Panc1 (cell line): ENCODE results near the gene NFATC1.

Source experiments
- CTCF ChIP-seq: fragments of 450-650 bp; IDR thresholded peaks from 2 replicates; pipeline ENCODE4 v1.5.1; 2017; ENCODE audit warnings: mild to moderate bottlenecking
- POLR2AphosphoS5 ChIP-seq: IDR thresholded peaks from 2 replicates; pipeline ENCODE4 v1.6.1; 2012; ENCODE audit warnings: mild to moderate bottlenecking, low read depth, low read length, moderate library complexity

- no peak for TF ChIP-seq CTCF
- no peak for TF ChIP-seq POLR2AphosphoS5
Measured at GRCh38 chr18:79493211-79493800, 97.6 kb downstream of the NFATC1 start.
